Measurements from ENCODE around the gene ZFX. TPM values are rescaled to one million over a fixed set of nuclear protein-coding genes. Genes with fewer than 3 reads are reported as not detected.

Gene ZFX
- total and polyA plus RNA-seq, 2 donors (not counting 1 experiment from before 2014, with no cell fraction given), result 31.2 to 61.9 TPM

GRCh38 chrX:24198101-24198500 lies 48.6 kb downstream of the ZFX start:
- H3K4me3 ChIP-seq (replicated peaks in 1 of 4; ENCODE audit: control extremely low read depth in 1 of 4, insufficient read depth in 1 of 4, low read depth in 3 of 4, low read length in 4 of 4), result no peak overlapping the region
- no peak for DNase-seq (ENCODE audit: low read depth in 2 of 2)
- no peaks in the 10 kb centered on the region for H3K9me3 ChIP-seq (ENCODE audit: control insufficient read depth, insufficient read depth, low read depth, low read length)
- no peaks in the 10 kb centered on the region for H4K20me1 ChIP-seq (ENCODE audit: control insufficient read depth, extremely low read depth, insufficient read depth, low read length)
- H2AFZ ChIP-seq (ENCODE audit: low read length), result no peak overlapping the region
- no peaks in the 10 kb centered on the region for H3K4me1 ChIP-seq (ENCODE audit: control insufficient read depth, extremely low read depth, insufficient read depth, low read length)
- no peak overlapping the region for H3K27ac ChIP-seq (ENCODE audit: insufficient read depth, low read length)
- no peaks in the 10 kb centered on the region for H3K27me3 ChIP-seq (ENCODE audit: control insufficient read depth, insufficient read depth, low read length)
- H3K79me2 ChIP-seq (ENCODE audit: control insufficient read depth, insufficient read depth, low read length), result peaks cover 73% of the 10 kb centered on the region
- H3K4me2 ChIP-seq (ENCODE audit: extremely low read depth, insufficient read depth, low read length), result no peak overlapping the region
- no peak for TF ChIP-seq EZH2 (IDR thresholded peaks at IDR 0.05; ENCODE audit: low read length, missing control alignments)
- H3K9ac ChIP-seq (ENCODE audit: insufficient read depth, low read length), result no peak overlapping the region
- no peaks in the 10 kb centered on the region for H3K36me3 ChIP-seq (ENCODE audit: control insufficient read depth, insufficient read depth, low read length)

GRCh38 chrX:24200133-24200532 lies 50.6 kb downstream of the ZFX start:
- Histone ChIP-seq H3K9ac (ENCODE audit: insufficient read depth, low read length) (no peak overlapping the region), H3K79me2 (ENCODE audit: control insufficient read depth, insufficient read depth, low read length) (peaks cover 73% of the 10 kb centered on the region), H3K36me3 (ENCODE audit: control insufficient read depth, insufficient read depth, low read length) (no peaks in the 10 kb centered on the region), H3K27me3 (ENCODE audit: control insufficient read depth, insufficient read depth, low read length) (no peaks in the 10 kb centered on the region), H4K20me1 (ENCODE audit: control insufficient read depth, extremely low read depth, insufficient read depth, low read length) (no peaks in the 10 kb centered on the region), H3K4me2 (ENCODE audit: extremely low read depth, insufficient read depth, low read length) (no peak overlapping the region), H3K4me3 (replicated peaks in 1 of 4; ENCODE audit: control extremely low read depth in 1 of 4, insufficient read depth in 1 of 4, low read depth in 3 of 4, low read length in 4 of 4) (no peak overlapping the region), H3K4me1 (ENCODE audit: control insufficient read depth, extremely low read depth, insufficient read depth, low read length) (no peaks in the 10 kb centered on the region), H3K9me3 (ENCODE audit: control insufficient read depth, insufficient read depth, low read depth, low read length) (no peaks in the 10 kb centered on the region), H3K27ac (ENCODE audit: insufficient read depth, low read length) (no peak overlapping the region), H2AFZ (ENCODE audit: low read length) (no peak overlapping the region)
- DNase-seq (ENCODE audit: low read depth in 2 of 2), result no peak
- TF ChIP-seq CTCF (conservative IDR thresholded peaks at IDR 0.05 in 1 of 2, IDR thresholded peaks at IDR 0.05 in 1 of 2; ENCODE audit: low read depth in 1 of 2, low read length in 2 of 2), result no peak
- TF ChIP-seq EZH2 (IDR thresholded peaks at IDR 0.05; ENCODE audit: low read length, missing control alignments), result no peak

GRCh38 chrX:24201216-24201615 lies 51.7 kb downstream of the ZFX start:
- Histone ChIP-seq H3K27ac (ENCODE audit: insufficient read depth, low read length) (no peak overlapping the region), H4K20me1 (ENCODE audit: control insufficient read depth, extremely low read depth, insufficient read depth, low read length) (no peaks in the 10 kb centered on the region), H3K36me3 (ENCODE audit: control insufficient read depth, insufficient read depth, low read length) (no peaks in the 10 kb centered on the region), H3K79me2 (ENCODE audit: control insufficient read depth, insufficient read depth, low read length) (peaks cover 72% of the 10 kb centered on the region), H3K9me3 (ENCODE audit: control insufficient read depth, insufficient read depth, low read depth, low read length) (no peaks in the 10 kb centered on the region), H3K4me2 (ENCODE audit: extremely low read depth, insufficient read depth, low read length) (no peak overlapping the region), H3K4me1 (ENCODE audit: control insufficient read depth, extremely low read depth, insufficient read depth, low read length) (no peaks in the 10 kb centered on the region), H3K9ac (ENCODE audit: insufficient read depth, low read length) (no peak overlapping the region), H2AFZ (ENCODE audit: low read length) (no peak overlapping the region), H3K27me3 (ENCODE audit: control insufficient read depth, insufficient read depth, low read length) (no peaks in the 10 kb centered on the region), H3K4me3 (replicated peaks in 1 of 4; ENCODE audit: control extremely low read depth in 1 of 4, insufficient read depth in 1 of 4, low read depth in 3 of 4, low read length in 4 of 4) (no peak overlapping the region)
- no peak for TF ChIP-seq CTCF (conservative IDR thresholded peaks at IDR 0.05 in 1 of 2, IDR thresholded peaks at IDR 0.05 in 1 of 2; ENCODE audit: low read depth in 1 of 2, low read length in 2 of 2)
- TF ChIP-seq EZH2 (IDR thresholded peaks at IDR 0.05; ENCODE audit: low read length, missing control alignments), result no peak
- no peak for DNase-seq (ENCODE audit: low read depth in 2 of 2)
